GM11168 (cell line): ENCODE measurements around the gene SPESP1.
"Not testable (repeated sequence)": the region's sequence is repeated elsewhere in the genome, so short reads cannot be mapped to it uniquely, and the experiment has no call there.

Experiments used
- in situ Hi-C: fragments of 300-500 bp; cut with MboI; formaldehyde crosslinking; loops from one replicate; pipeline ENCODE4 v1.12.0; 2022; ENCODE audit warnings: low sequenced_read_pairs; ENCODE audit not compliant: unreplicated experiment

The SPESP1 gene

DNA sequence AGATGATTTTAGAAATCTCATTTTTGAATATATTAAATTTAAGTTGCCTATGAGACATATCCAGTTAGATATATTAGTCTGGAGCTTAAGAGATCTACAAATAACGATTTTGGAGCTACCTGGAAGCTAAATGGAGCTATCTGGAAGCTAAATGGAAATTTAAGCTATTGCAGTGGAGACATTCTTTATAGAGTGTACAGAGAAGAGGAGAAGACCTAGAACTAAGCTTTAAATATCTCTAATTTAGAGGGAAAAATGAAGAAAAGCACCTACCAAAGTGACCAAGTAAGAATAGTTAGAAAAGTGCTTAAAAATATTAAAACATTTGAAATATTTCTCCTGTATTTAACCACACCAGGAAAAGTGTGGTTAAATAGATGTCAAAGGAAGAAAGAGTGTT is 28.3 kb downstream of the SPESP1 start:
- in situ Hi-C loops, result no loop called here

DNA sequence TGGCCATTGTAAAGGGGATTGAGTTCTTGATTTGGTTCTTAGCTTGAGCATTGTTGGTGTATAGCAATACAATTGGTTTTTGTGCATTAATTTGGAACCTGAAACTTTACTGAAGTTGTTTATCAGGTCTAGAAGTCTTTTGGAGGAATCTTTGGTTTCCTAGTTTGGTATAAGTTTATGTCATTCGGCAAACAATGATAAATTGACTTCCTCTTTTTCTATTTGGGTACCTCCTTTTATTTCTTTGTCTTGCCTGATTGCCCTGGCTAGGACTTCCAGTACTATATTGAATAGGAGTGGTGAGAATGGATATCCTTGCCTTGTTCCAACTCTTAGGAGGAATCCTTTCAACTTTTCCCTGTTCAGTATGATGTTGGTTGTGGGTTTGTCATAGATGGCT is 32.1 kb downstream of the SPESP1 start:
- in situ Hi-C loops, result no loop called here

DNA sequence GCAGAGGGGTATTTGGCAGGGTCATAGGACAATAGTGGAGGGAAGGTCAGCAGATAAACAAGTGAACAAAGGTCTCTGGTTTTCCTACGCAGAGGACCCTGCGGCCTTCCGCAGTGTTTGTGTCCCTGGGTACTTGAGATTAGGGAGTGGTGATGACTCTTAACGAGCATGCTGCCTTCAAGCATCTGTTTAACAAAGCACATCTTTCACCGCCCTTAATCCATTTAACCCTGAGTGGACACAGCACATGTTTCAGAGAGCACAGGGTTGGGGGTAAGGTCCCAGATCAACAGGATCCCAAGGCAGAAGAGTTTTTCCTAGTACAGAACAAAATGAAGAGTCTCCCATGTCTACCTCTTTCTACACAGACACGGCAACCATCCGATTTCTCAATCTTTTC is 33.4 kb downstream of the SPESP1 start:
- in situ Hi-C loops, result not testable (repeated sequence)

DNA sequence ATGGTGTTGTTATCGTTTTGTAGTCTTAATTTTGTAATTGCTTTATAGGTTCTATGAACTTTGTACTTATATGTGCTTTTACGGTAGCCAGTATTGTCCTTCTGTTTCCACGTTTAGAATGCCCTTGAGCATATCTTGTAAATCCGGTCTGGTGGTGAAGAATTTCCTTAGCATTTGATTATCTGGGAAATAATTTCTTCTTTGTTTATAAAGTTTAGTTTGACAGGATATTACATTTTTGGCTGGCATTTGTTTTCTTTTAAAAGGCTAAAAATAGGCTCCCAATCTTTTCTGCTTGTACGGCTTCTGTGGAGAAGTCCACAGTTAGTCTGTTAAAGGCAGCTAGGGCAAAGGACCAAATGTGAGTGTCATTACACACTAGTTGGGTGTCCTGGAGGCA is 36.7 kb downstream of the SPESP1 start:
- in situ Hi-C loops, result no loop called here

DNA sequence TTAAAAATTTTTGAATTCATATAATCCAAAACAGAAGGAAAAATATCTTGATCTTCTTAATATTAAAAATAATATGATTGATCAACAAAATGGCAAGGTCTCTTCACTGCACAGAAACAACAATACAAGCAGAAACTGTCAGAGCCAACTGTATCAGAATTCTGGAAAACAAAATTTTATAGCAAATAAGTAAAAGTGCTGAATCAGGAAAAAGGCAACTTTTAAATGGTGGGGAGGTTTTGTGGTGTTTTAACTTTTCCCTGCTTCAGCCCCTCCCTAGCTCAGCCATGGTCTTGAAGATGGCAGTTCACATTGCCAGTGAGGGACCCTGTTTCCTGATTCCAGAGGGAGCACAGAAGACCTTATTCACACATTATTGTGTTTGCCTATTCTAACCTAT is 37.6 kb downstream of the SPESP1 start:
- in situ Hi-C loops, result no loop called here

DNA sequence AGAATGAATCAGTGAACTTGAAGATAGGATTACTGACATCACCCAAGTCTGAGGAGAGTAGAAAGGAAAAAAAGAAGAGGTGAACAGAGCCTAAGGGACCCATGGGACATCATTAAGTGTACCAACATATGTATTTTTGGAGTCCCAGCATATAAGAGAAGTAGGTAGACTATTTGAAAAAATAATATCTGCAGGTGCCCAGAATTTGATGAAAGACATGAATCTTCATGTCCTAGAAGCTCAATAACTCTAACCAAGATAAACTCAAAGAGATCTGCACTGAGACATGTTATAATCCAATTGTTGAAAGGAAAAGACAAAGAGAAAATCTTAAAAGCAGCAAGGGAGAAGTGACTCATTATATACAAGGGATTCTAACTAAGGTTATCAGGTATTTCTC is 39.0 kb downstream of the SPESP1 start:
- in situ Hi-C loops, result no loop called here

DNA sequence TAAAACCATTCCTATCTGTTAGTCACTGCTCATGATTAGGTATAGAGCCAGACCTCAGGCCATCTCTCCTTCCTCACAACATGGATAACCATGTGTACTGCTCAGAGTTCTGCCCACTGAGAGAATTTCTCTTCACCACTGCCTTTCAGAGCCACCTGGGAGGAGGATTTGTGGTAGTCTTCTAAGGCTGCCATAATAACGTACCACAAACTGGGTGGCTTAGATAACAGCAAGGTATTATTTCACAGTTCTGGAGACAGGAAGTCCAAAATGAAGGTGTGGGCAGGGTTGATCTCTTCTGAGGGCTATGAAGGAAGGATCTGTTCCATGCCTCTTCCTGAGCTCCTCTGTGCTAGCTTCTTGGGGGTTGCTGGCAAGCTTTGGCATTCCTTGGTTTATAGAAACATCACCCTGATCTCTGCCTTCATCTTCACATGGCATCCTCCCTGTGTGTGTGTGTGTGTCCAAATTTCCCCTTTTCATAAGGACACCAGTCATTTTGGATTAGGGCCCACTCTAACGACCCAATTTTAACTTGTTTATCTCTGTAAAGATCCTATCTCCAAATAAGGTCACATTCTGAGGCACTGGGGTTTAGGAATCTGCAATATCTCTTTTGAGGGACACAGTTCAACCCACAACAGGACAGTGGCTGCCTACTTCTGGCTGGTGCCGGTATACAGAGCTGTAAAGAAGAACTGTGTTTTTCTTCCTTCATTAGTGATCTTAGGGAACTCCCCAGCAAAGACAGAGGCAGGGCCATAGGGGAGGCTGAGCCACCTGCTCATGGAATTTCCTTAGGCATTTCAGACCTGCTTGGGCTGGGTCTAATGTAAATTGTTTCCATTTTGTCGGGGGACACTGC is 42.1 kb downstream of the SPESP1 start:
- in situ Hi-C loops, result no loop called here

DNA sequence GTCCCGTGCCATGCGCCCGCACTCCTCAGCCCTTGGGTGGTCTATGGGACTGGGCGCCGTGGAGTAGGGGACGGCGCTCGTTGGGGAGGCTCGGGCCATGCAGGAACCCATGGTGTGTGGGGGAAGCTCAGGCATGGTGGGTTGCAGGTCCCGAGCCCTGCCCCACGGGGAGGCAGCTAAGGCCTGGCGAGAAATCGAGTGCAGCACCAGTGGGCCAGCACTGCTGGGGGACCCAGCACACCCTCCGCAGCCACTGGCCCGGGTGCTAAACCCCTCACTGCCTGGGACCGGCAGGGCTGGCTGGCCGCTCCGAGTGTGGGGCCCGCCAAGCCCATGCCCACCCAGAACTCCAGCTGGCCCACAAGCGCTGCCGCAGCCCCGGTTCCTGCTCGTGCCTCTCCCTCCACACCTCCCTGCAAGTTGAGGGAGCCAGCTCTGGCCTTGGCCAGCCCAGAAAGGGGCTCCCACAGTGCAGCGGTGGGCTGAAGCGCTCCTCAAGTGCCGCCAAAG is 45.4 kb downstream of the SPESP1 start:
- in situ Hi-C loops, result not testable (repeated sequence)

DNA sequence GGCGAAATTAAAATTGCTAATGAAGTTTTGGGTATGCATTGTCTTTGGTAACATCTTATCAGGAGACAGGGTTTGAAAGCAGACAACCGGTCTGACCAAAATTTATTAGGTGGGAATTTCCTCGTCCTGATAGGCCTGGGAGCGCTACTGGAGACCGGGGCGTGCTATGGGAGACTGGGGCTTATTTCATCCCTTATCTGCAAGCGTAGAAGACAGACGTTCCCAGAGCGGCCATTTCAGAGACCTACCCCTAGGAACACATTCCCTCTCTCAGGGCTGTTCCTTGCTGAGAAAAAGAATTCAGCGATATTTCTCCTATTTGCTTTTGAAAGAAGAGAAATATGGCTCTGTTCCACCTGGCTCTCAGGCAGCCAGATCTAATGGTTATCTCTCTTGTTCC is 47.1 kb downstream of the SPESP1 start:
- in situ Hi-C loops, result not testable (repeated sequence)

DNA sequence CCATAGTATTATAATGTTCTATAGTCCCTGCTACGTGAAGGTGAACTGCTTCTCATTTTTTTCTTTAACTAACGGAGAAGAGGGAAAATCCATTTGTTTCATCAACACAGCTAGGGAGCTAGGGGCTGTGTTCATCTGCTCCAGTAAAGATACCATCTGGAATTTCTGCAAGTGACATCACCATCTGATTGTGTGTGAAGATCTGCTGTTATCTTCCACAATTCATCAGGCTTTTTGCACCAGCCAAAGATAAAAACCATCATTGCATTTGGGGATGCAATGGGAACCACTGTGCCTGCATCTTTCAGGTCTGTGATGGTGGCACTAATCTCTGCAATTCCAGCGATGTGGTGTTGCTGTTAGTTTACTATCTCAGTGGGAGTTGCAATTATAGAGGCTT is 48.7 kb downstream of the SPESP1 start:
- in situ Hi-C loops, result no loop called here

DNA sequence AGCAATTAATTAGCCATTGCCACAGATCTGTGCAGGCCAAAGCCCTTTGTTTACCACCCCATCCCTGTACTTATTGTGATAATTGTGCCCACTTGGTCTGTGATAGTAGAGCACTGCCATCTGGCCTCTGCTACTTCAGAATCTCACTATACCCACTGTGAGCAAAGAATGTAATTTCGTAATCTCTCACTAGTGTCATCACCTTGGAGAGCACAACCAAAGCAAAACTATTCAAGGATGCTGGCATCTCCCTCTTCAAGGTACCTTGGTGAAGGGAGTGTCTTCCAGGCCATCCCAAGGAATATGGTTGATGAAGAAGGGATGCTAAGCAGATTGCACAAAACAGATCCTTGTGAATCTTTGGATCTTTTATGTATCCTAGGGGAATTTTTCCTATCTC is 49.5 kb downstream of the SPESP1 start:
- in situ Hi-C loops, result no loop called here

DNA sequence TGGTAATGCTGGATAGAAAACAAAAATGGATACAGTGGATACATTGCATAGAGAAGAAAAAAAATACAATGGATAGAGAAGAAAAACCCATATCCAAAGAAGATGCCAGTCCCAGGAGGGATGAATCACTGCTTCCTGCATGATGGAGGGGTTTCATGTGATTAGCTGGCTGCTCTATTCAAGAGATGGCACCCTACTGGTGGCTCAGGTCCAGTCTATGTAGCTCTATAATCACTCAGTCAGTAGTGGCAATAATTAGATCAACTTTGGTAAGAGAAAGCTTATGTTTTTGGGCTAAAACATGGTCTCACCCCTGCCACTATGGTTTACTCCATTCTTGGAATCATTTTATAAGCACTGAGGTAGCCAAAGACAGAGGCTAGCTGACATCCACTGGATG is 50.5 kb downstream of the SPESP1 start:
- in situ Hi-C loops, result no loop called here

DNA sequence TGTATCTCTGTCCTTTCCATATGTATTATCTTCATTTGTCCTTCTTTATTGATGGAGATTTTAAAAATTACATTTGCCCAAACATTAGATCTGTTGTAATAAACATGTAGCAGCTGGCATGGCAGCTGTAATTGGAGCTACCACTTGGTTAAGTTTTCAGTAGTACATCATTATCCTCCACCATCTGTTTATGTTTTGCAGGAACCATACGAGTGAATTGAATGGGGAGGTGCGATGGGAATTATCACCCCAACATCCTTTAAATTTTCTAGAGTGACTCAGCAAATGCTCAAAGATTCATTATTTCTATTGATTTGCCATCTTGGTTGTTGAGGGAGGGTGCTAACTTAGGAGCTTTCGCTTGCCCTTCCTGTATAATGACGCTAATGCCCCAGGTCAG is 51.6 kb downstream of the SPESP1 start:
- in situ Hi-C loops, result no loop called here

DNA sequence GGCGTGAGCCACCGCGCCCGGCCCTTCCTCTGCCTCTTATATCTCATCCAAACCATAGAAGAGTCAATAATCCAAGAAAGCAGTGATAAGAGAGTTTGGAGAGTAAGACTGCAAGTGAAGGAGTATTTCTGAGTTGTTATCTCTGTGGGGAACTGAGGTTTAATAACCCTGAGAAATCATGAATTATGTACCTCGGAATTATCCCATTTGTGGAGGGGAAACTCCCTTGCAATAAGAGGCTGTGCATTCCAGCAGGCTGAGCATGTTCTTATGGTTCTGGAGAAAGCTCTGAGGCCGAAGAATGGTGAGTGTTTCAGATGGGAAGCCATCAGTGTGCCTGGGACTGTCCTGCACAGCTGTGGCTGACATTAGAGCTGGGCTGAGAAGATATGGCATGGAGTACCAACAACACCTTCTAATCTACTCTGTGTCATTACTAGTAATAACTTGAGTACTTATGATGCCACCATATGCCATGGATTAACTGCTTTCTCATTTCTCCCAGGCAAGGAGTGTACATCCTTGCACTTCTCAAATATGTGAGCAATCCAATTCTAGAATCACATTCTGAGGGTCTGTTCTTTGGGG is 52.7 kb downstream of the SPESP1 start:
- in situ Hi-C loops, result no loop called here

DNA sequence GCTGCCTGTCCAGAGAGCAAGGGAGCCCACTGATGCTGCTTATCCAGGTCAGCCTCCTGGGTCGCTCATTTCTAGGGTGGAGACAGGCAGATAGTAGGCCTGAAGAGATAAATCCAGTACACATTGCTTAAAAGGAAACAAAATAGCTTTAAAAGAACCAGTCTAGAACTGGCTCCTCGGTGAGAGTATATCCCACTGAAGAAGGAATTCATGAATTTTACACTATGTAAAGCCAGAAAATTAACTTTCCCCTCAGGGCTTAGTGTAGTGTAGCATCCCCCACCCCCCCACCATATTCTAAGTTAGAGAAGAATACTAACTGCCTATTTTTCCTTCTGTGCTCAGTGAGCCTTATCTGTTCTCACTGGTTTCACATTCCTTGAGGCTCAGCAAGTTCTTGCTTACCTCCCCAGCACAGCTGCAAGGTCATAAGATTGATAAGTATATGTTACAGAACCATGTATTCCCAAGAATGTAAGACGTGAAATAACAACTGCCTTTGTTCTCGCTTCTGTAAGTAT is 53.7 kb downstream of the SPESP1 start:
- in situ Hi-C loops, result no loop called here

DNA sequence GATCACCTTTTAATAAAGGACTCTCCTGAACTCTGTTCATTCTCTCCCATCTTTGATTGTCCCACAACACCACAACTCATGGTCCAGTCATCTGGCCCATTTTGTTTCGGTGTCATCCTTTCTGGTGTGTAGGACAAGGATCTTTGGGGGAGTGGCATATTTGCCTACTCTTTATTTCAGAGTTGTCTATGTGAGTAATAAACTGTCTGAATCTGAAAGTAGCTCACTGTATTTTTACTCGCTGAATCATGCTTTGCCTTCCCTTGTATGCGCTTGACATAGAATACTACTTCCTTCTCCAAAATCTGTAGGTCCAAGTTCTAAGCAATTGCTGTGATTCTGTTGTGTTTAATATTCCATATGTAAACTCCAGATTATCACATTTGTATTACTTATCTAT is 54.3 kb downstream of the SPESP1 start:
- in situ Hi-C loops, result no loop called here

DNA sequence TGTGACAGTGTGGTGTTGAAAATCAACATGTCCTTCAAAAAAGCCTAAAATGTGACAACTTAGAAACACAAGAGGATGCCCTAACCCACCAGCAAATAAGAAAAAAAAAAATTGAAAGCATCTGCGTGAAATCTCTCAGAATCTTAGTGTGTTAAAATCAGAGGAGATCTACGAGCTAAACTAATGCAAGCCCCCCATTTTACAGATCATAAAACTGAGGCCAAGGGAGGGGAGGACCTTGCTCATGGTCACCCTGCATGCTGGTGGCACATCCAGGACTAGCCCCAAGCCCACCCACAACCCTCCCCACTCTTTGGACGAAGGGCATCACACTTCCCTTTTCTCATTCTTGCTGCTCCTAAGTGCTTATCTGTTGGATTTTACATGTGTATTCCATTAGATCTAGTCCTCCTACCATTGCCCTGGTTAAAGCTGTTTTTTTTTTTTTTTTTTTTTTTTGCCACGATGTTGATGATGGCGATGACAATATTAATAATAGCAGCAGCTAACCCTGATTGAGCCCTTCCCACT is 55.1 kb downstream of the SPESP1 start:
- in situ Hi-C loops, result no loop called here

DNA sequence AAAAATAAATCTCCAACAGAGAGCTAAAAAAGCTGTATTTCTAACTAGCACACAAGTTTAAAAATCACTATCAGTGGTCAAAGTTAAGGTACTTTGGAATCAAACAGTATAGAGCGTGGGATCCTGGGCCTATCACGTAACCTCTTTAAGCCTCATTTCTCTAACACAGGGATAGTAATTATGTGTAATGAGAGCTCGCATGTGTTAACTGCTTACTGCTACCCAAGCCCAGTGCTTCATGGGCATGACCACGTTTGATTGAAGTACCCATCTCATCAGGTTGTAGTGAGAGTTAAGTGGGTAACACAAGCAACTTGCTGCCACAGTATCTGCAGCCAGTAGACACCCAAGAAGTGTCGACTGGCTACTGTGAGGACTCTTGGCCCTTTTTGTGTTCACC is 56.0 kb downstream of the SPESP1 start:
- in situ Hi-C loops, result no loop called here

DNA sequence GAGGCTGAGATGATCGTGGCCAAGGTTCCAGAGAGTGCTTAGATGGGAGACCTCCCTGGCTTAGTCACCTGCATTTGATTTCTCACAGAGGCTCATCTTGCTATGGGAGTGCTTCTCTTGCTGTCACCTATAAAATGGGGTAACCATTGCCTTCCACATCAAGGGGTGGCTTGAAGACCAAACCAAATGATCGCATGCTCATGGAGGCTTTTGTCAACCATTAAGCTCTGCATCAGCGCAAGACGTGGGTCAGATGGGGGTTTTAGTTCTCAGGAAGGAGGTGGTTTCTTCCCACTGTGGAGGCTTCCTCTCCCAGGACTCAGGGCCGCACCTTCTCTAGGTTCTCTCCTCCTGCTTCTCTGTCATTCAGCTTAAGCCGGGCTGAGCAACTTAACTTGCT is 56.8 kb downstream of the SPESP1 start:
- in situ Hi-C loops, result no loop called here

DNA sequence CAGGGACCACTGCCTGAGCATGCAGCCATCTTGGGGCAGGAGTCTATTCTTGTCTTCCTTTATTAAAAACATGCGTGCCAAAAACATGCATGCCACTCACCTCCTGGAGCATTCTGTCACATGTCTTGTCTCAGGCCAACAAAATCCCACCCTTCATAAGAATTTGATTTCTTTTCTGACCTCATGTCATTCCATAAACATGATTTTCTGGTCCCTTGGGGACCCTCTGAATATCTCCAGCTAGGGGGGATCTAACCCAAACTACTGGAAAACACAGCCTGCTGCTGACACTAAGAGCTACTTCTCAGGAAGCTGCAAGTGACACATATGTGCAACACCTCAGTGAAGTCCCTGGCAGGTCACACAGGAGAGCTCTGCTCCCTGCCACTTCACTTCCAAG is 57.4 kb downstream of the SPESP1 start:
- in situ Hi-C loops, result no loop called here

DNA sequence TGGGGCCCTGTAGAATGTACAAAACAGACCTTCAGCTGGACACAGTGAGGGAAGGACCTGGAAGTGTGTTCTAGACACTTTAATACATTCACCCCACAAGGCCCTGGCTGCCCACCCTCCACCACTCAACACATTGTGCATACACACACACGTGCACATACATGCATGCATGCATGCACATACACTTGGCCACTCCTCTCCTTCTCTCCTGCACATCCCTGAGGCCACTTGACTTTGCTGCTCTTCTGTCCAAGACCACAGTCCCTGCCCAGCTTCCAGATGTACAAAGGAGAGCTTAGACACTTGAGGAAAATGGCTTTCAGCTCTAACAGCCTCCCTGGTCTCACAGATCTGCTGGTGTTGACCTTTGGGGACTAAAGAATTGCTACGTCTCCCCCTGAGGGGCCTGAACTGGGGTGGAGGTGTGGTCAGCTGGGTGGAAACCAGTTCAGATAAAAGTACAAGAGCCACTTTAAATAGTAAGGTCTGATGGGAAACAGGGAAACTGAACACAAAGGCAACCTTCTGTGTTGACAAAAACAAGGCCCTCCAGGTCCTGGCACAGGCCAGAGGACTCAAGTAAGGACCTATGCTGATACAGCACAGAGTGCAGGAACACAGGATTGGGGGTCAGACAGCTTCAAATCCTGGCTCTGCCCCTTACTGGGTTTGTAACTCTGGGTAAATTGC is 59.4 kb downstream of the SPESP1 start:
- in situ Hi-C loops, result no loop called here
